ENCODE measurements around the gene NSUN2.

- TF ChIP-seq CTCF (IDR thresholded peaks at IDR 0.05) (no peak), POLR2A (IDR thresholded peaks at IDR 0.05) (no peak)
Measured at GRCh38 chr5:6608016-6608415, 24.8 kb downstream of the NSUN2 start.

Data from ovary (tissue), 3 donors.